SK-N-MC (cell line): ENCODE measurements around the gene HNRNPDL.

ENCODE experiments used
- EZH2 ChIP-seq: fragments of 200-600 bp; sonication (generic); IDR thresholded peaks from one replicate; pipeline ENCODE4 v1.6.1; 2017; ENCODE audit warnings: antibody characterized with exemption
- POLR2AphosphoS5 ChIP-seq: IDR thresholded peaks from 2 replicates; pipeline ENCODE4 v1.6.1; 2012; ENCODE audit warnings: mild to moderate bottlenecking, low read depth, low read length, borderline replicate concordance

DNA sequence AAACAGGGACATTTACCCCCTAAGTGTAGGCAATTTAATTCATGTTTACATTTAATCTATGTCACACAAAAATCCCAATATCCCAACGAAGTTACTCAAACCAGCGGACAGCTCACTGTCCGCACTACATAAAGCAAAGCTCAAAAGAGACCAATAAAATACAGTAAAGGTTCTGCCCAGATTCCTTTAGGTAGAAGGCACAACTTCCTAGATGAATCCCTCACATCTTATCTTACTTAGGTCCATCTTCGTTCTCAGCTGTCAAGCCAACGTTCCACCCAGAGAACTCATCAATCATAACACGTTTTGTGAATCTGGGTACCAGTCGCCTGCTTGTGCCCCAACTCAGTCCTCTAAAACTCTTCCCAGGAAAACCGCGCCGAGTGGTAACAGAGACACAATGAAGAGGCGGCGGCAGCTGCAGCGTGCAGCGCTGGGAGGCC lies 1.7 kb downstream of the HNRNPDL start:
- TF ChIP-seq EZH2 (no peak), POLR2AphosphoS5 (no peak)
